Smooth muscle cell (in vitro differentiated cells): Measurements from ENCODE around the gene SCUBE1. TPM values are rescaled to one million over a fixed set of nuclear protein-coding genes. Genes with fewer than 3 reads are reported as not detected.

ENCODE experiments used
- DNase-seq: peaks from one replicate; lab custom pipeline; 2025; ENCODE audit not compliant: unreplicated experiment; lab: John Stamatoyannopoulos, UW
- H2AFZ ChIP-seq: fragments of 200-600 bp; sonication (generic); 2 replicates; pipeline ENCODE4 v1.6.0; 2016; ENCODE audit warnings: antibody characterized with exemption, low read depth, mild to moderate bottlenecking
- H3F3A ChIP-seq: fragments of 200-600 bp; sonication (generic); 2 replicates; pipeline ENCODE4 v1.6.0; 2017; ENCODE audit warnings: antibody characterized with exemption, low read depth
- H3K27ac ChIP-seq: fragments of 200-600 bp; sonication (generic); 2 replicates; pipeline ENCODE4 v1.5.1; 2016; ENCODE audit warnings: low read depth, mild to moderate bottlenecking
- H3K27me3 ChIP-seq: fragments of 200-600 bp; sonication (generic); 2 replicates; pipeline ENCODE4 v1.6.1; 2016; ENCODE audit warnings: low read depth, mild to moderate bottlenecking
- H3K36me3 ChIP-seq: fragments of 200-600 bp; sonication (generic); 2 replicates; pipeline ENCODE4 v1.5.1; 2016; ENCODE audit warnings: low read depth
- H3K4me1 ChIP-seq: fragments of 200-600 bp; sonication (generic); 2 replicates; pipeline ENCODE4 v1.5.1; 2016; ENCODE audit warnings: low read depth
- H3K4me2 ChIP-seq: fragments of 200-600 bp; sonication (generic); 2 replicates; pipeline ENCODE4 v1.6.0; 2016; ENCODE audit warnings: mild to moderate bottlenecking
- H3K4me3 ChIP-seq: fragments of 200-600 bp; sonication (generic); 2 replicates; pipeline ENCODE4 v1.5.1; 2016; ENCODE audit warnings: mild to moderate bottlenecking
- H3K79me2 ChIP-seq: fragments of 200-600 bp; sonication (generic); 2 replicates; pipeline ENCODE4 v1.6.0; 2016; ENCODE audit warnings: low read depth, mild to moderate bottlenecking
- H3K9ac ChIP-seq: fragments of 200-600 bp; sonication (generic); 2 replicates; pipeline ENCODE4 v1.6.0; 2016; ENCODE audit warnings: low read depth
- H3K9me3 ChIP-seq: fragments of 200-600 bp; sonication (generic); replicated peaks from 2 replicates; pipeline ENCODE4 v1.5.1; 2016; ENCODE audit warnings: low read depth
- H4K20me1 ChIP-seq: fragments of 200-600 bp; sonication (generic); 2 replicates; pipeline ENCODE4 v1.6.0; 2016; ENCODE audit warnings: low read depth
- WGBS: methylation state at CpG from one replicate; pipeline ENCODE4 v1.1.7; 2016; ENCODE audit warnings: low lambda C conversion rate; 5-methylcytosine and 5-hydroxymethylcytosine counted together
- polyA plus RNA-seq: library from polyadenylated mRNA; unstranded; fragments of >200 nt; fragmentation: Nextera tagmentation; extraction: Ambion mirVana; gene quantifications from 2 replicates; pipeline ENCODE4 v1.2.1, GENCODE V29; 2016
- total RNA-seq: library from RNA; depleted of rRNA; stranded (reverse); fragments of >200 nt; gene quantifications from 2 replicates; pipeline ENCODE4 v1.2.3, GENCODE V29; 2014
- TF ChIP-seq, protein P1 (sequence below): fragments of 200-600 bp; sonication (generic); IDR thresholded peaks from 2 replicates; pipeline ENCODE4 v1.5.1; 2017; ENCODE audit warnings: borderline replicate concordance, mild to moderate bottlenecking, antibody characterized with exemption; ENCODE audit not compliant: insufficient read depth, poor library complexity, severe bottlenecking

Gene SCUBE1
- total and polyA plus RNA-seq, 2 experiments from 2014 or later: 13.4 to 16.3 TPM

DNA sequence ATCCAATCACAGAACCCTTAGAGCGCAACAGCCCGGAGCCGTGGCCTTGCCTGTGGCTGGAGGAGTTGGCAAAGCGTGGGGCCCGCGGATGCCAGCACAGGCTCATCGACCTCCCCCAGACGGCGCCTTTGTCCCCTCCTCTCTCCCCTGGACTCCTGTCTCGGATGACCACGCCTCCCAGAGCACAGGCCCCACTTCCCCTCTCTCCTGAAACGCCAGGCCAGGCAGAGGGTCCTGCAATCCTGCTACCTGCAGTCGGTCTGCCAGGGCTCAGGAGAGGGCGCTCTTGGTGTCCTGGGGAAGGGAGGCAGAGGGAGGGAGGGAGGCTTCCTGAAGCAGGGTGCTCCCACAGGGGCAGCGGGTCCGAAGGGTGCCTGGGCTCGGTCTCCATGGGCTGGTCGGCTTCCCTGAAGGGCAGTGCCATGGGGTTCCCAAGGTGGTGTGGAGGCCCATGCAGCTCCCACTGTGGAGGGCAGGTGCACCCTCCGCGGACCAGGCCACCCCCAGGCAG lies 139.6 kb downstream of the SCUBE1 start:
- no peaks in the 10 kb centered on the region for H3K79me2 ChIP-seq
- no peak overlapping the region for H3K27ac ChIP-seq
- no peaks in the 10 kb centered on the region for H3K36me3 ChIP-seq
- no peak overlapping the region for H3K9ac ChIP-seq
- no peaks in the 10 kb centered on the region for H3F3A ChIP-seq
- no peak overlapping the region for H3K4me2 ChIP-seq
- no peaks in the 10 kb centered on the region for H3K27me3 ChIP-seq
- no peak overlapping the region for H3K4me3 ChIP-seq
- H4K20me1 ChIP-seq: no peaks in the 10 kb centered on the region
- 58% methylated on average over 20 of the region's 20 CpGs for WGBS
- no peaks in the 10 kb centered on the region for H3K9me3 ChIP-seq
- no peaks in the 10 kb centered on the region for H3K4me1 ChIP-seq
- TF ChIP-seq, protein P1, sequence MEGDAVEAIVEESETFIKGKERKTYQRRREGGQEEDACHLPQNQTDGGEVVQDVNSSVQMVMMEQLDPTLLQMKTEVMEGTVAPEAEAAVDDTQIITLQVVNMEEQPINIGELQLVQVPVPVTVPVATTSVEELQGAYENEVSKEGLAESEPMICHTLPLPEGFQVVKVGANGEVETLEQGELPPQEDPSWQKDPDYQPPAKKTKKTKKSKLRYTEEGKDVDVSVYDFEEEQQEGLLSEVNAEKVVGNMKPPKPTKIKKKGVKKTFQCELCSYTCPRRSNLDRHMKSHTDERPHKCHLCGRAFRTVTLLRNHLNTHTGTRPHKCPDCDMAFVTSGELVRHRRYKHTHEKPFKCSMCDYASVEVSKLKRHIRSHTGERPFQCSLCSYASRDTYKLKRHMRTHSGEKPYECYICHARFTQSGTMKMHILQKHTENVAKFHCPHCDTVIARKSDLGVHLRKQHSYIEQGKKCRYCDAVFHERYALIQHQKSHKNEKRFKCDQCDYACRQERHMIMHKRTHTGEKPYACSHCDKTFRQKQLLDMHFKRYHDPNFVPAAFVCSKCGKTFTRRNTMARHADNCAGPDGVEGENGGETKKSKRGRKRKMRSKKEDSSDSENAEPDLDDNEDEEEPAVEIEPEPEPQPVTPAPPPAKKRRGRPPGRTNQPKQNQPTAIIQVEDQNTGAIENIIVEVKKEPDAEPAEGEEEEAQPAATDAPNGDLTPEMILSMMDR: no peak
- no peak overlapping the region for H2AFZ ChIP-seq
- no peak for DNase-seq

DNA sequence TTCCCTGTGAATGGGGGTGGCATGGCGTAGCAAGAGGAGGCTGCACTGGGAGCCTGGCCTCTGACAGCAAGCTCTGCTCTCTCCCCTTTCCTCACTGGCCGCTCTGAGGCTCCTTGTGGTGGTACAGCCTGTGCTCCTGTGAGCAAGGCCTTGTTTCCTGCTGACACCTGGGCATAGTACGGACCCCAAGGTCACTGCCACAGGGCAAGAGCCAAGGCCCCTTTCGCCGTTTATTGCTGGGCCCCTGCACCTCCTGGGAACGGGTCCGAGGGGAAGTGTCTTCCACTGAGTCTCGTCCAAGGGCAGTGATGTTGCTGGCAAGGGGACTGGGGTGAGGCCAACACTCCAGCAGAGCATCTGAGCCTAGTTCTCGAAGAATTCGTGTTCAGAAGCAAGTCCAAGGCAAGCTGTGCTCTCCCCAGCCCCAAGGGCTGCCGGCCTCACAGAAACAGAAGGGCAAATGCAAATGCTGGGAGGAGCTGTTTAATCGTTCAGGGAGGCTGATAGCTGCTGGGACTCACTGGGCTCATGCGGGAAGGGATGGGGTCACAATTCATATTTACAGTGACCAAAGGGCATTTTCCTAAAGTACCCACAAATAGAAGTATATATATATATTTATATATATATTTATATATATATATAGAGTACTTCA lies 140.3 kb downstream of the SCUBE1 start:
- no peaks in the 10 kb centered on the region for H3K4me1 ChIP-seq
- no peaks in the 10 kb centered on the region for H3F3A ChIP-seq
- DNase-seq: no peak
- H4K20me1 ChIP-seq: no peaks in the 10 kb centered on the region
- H3K36me3 ChIP-seq: no peaks in the 10 kb centered on the region
- no peak overlapping the region for H3K27ac ChIP-seq
- no peak overlapping the region for H2AFZ ChIP-seq
- H3K4me3 ChIP-seq: no peak overlapping the region
- H3K9ac ChIP-seq: no peak overlapping the region
- H3K9me3 ChIP-seq: no peaks in the 10 kb centered on the region
- H3K4me2 ChIP-seq: no peak overlapping the region
- WGBS: 78% methylated on average over 13 of the region's 13 CpGs
- H3K27me3 ChIP-seq: no peaks in the 10 kb centered on the region
- TF ChIP-seq, protein P1: no peak
- no peaks in the 10 kb centered on the region for H3K79me2 ChIP-seq

DNA sequence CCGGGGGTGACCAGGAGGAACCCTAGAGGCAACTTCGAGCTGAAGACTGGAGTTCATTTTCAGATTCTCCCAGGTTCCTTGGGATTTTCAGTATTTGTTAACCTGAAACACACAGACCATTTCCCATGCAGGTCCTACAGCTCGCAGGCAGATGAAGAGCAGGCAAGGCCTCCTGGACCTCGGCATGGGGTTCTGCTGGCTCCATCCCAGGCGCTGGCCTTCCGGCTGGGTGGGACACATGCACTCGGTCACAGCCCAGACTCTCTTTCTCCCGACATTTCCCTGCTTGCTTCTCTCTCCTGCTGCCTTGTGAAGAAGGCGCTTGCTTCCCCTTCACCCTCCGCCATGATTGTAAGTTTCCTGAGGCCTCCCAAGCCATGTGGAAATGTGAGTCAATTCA lies 140.8 kb downstream of the SCUBE1 start:
- Histone ChIP-seq H3K9me3 (no peaks in the 10 kb centered on the region), H2AFZ (no peak overlapping the region), H4K20me1 (no peaks in the 10 kb centered on the region), H3K4me3 (no peak overlapping the region), H3K36me3 (no peaks in the 10 kb centered on the region), H3K79me2 (no peaks in the 10 kb centered on the region), H3K27ac (no peak overlapping the region), H3F3A (no peaks in the 10 kb centered on the region), H3K4me2 (no peak overlapping the region), H3K27me3 (no peaks in the 10 kb centered on the region), H3K9ac (no peak overlapping the region), H3K4me1 (no peaks in the 10 kb centered on the region)
- WGBS: 96% methylated on average over 10 of the region's 10 CpGs
- TF ChIP-seq, protein P1: no peak
- no peak for DNase-seq

DNA sequence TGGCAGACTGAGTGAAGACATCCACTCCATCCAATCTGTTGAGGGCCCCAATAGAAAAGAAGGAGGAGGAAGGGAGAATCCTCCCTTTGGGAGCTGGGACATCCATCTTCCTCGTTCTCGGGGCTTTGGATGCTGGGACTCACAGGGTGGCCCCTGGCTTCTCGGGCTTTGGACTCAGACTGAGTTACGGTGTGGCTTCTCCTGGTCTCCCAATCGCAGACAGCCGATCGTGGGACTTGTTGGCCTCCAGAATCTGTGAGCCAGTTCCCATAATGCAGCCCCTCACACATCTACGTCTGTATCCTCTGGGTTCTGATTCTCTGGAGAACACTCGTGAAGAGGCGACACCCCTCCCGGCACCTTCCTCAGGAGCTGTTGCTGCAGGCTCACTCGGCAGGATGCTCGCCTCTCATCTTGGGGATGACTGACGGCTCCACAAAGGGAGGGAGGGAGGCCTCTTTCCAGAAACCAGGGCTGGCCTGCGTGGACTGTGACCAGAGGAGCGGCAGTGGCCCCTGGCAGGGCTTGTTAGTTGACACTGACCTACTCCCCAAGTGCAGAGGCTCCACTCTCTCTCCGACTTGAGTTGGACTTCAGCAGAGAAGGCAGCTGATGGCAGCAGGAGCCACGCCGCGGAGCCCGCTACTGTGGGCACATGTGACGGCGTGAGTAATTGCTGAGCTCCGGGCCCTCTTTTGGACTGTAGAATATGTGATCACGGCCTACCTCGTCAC lies 141.5 kb downstream of the SCUBE1 start:
- TF ChIP-seq, protein P1: no peak
- no peak overlapping the region for H3K27ac ChIP-seq
- H3F3A ChIP-seq: no peaks in the 10 kb centered on the region
- no peaks in the 10 kb centered on the region for H3K27me3 ChIP-seq
- no peaks in the 10 kb centered on the region for H4K20me1 ChIP-seq
- WGBS: 98% methylated on average over 26 of the region's 26 CpGs
- no peaks in the 10 kb centered on the region for H3K36me3 ChIP-seq
- H3K4me3 ChIP-seq: no peak overlapping the region
- no peaks in the 10 kb centered on the region for H3K79me2 ChIP-seq
- DNase-seq: no peak
- no peaks in the 10 kb centered on the region for H3K9me3 ChIP-seq
- H3K4me1 ChIP-seq: no peaks in the 10 kb centered on the region
- no peak overlapping the region for H3K9ac ChIP-seq
- H3K4me2 ChIP-seq: no peak overlapping the region
- no peak overlapping the region for H2AFZ ChIP-seq
